Osteocyte (in vitro differentiated cells): ENCODE data around the gene DGKZ. TPM values are rescaled to one million over a fixed set of nuclear protein-coding genes. Genes with fewer than 3 reads are reported as not detected.

Experiments
- DNase-seq: peaks from one replicate; pipeline ENCODE4 v3.0.0; 2021; ENCODE audit warnings: mixed read lengths; ENCODE audit not compliant: unreplicated experiment; ENCODE audit errors: extremely low spot score
- H3K27ac Mint-ChIP-seq: one replicate; pipeline ENCODE4 v1.8.0; 2021; ENCODE audit warnings: mild to moderate bottlenecking, mixed read lengths; ENCODE audit not compliant: unreplicated experiment
- H3K27me3 Mint-ChIP-seq: one replicate; pipeline ENCODE4 v1.8.0; 2021; ENCODE audit warnings: mixed read lengths; ENCODE audit not compliant: unreplicated experiment
- H3K36me3 Mint-ChIP-seq: one replicate; pipeline ENCODE4 v1.8.0; 2021; ENCODE audit warnings: mixed read lengths; ENCODE audit not compliant: unreplicated experiment
- H3K4me1 Mint-ChIP-seq: one replicate; pipeline ENCODE4 v1.8.0; 2021; ENCODE audit warnings: mixed read lengths; ENCODE audit not compliant: unreplicated experiment
- H3K4me3 Mint-ChIP-seq: one replicate; pipeline ENCODE4 v1.8.0; 2021; ENCODE audit warnings: mild to moderate bottlenecking, moderate library complexity, mixed read lengths; ENCODE audit not compliant: unreplicated experiment
- H3K9me3 Mint-ChIP-seq: one replicate; pipeline ENCODE4 v1.8.0; 2021; ENCODE audit warnings: mixed read lengths; ENCODE audit not compliant: unreplicated experiment
- total RNA-seq: library from RNA; stranded (reverse); gene quantifications from 2 replicates; pipeline ENCODE4 v1.2.1, GENCODE V29; 2021
- TF ChIP-seq, protein P1 (sequence below): fragments of 200-600 bp; sonication (generic); IDR thresholded peaks from 2 replicates; pipeline ENCODE4 v1.5.0; 2021; ENCODE audit warnings: antibody characterized with exemption, mild to moderate bottlenecking, moderate library complexity

DGKZ gene
- total RNA-seq, 1 donor from 2014 or later, result 49.9 TPM

DNA sequence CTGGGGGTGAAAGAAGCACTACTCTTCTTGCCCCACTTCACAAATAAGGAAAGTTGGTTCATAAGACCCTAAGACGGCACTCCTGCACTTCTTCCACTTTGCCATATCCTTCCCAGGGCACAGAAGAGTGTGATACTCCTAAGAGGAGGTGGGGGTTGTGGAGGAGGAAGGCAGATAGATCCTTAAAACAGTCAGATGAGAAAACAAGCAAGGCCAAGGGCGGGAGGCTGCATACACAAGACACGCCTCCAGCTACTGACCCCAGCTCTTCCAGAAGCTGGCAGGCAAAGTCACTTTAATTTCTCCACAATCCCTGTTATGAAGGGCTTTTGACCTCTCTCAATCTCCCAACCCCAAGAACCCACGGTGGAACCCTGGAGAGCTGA lies 46.0 kb downstream of the DGKZ start:
- Mint-ChIP-seq H3K4me3 (peak overlapping the region; percentile 81), H3K27ac (no peak overlapping the region), H3K36me3 (peaks cover 9% of the 10 kb centered on the region), H3K9me3 (no peaks in the 10 kb centered on the region), H3K27me3 (peaks cover 19% of the 10 kb centered on the region), H3K4me1 (peaks cover 25% of the 10 kb centered on the region)
- DNase-seq, result no peak
- TF ChIP-seq, protein P1, sequence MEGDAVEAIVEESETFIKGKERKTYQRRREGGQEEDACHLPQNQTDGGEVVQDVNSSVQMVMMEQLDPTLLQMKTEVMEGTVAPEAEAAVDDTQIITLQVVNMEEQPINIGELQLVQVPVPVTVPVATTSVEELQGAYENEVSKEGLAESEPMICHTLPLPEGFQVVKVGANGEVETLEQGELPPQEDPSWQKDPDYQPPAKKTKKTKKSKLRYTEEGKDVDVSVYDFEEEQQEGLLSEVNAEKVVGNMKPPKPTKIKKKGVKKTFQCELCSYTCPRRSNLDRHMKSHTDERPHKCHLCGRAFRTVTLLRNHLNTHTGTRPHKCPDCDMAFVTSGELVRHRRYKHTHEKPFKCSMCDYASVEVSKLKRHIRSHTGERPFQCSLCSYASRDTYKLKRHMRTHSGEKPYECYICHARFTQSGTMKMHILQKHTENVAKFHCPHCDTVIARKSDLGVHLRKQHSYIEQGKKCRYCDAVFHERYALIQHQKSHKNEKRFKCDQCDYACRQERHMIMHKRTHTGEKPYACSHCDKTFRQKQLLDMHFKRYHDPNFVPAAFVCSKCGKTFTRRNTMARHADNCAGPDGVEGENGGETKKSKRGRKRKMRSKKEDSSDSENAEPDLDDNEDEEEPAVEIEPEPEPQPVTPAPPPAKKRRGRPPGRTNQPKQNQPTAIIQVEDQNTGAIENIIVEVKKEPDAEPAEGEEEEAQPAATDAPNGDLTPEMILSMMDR, result no peak

DNA sequence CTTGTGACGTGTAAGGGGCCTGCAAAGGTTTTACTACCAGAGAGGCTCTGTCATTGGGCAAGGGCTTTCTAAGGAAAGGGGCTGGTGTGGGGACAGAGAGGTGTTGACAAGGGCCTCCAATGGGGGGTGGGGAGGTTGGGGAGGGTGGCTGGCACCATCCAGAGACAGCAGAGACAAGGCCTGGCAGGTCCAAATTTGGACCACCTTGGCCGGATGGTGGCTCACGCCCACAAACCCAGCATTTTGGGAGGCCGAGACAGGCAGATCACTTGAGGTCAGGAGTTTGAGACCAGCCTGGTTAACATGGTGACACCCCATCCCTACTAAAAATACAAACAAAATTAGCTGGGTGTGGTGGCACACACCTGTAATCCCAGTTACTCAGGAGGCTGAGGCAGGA lies 46.5 kb downstream of the DGKZ start:
- H3K36me3 Mint-ChIP-seq, result peaks cover 9% of the 10 kb centered on the region
- no peak overlapping the region for H3K27ac Mint-ChIP-seq
- H3K4me1 Mint-ChIP-seq, result peaks cover 25% of the 10 kb centered on the region
- no peak for DNase-seq
- TF ChIP-seq, protein P1, result no peak
- H3K4me3 Mint-ChIP-seq, result no peak overlapping the region
- H3K9me3 Mint-ChIP-seq, result no peaks in the 10 kb centered on the region
- H3K27me3 Mint-ChIP-seq, result peaks cover 15% of the 10 kb centered on the region

DNA sequence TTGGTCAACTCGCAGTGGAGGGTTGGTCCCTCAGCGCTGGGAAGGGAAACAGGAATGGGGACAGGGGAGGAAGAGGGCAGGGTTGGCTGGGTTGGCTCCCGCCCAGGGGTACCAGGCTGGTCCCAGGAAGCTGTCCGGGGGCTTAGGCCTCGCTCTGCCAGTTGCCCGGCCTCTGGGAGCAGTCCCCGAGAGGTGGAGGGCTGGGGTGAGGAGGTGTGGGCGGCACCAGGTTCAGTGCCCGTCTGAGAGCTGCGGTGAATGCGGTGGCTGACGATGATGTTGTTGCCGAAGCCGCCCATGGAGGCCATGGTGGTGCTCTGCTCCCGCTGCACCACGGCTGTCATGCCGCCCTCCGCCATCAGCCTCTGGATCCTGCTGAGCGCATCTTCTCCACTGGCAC lies 50.3 kb downstream of the DGKZ start:
- H3K36me3 Mint-ChIP-seq, result peaks cover 10% of the 10 kb centered on the region
- no peak for DNase-seq
- no peak overlapping the region for H3K27ac Mint-ChIP-seq
- H3K9me3 Mint-ChIP-seq, result no peaks in the 10 kb centered on the region
- H3K4me3 Mint-ChIP-seq, result no peak overlapping the region
- H3K4me1 Mint-ChIP-seq, result peaks cover 10% of the 10 kb centered on the region
- TF ChIP-seq, protein P1, result no peak
- H3K27me3 Mint-ChIP-seq, result no peaks in the 10 kb centered on the region

DNA sequence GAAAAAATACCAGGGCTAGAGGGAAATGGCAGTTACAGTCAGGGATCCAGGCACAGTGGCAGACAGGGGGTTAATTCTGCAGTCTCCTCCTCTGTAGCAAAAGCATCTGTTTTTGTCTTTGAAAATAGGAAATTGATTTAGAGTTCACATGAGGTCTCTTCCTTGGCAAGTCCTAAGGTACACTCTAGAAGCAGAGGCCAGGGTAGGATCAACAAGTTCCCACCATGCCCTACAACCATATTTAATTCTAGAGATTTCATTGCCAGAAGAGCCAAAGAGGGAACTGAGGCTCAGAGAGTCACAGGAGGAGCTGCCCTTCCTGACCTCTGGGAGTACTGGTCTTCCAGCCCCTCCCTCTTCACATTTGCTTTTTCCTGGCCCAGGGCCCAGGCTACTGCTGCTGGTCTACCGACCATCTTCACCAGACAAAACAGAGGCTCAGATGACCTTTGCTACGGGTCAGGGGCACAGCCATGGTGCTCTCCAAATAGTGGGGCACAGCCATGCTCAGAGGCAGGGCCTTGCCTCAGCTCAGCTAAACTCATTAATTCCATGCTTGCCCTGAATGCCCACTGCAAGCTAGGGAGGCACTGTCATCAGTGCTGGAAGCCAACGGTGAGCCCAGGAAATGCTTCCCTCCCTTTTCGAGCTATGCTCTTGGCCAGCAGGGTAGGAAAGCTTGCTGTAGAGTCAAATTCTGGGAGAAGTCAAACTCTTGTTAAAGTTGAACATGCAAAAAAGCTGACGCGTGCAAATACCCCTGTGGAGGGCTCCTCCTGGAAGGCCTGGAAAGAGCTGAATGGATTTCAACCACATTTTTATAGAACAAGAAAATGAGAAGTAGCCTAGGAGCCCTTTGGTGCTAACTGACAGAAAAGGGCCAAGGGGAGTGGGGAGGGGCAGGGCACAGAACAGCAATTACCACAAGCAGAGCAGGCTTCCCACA lies 56.0 kb downstream of the DGKZ start:
- no peaks in the 10 kb centered on the region for H3K9me3 Mint-ChIP-seq
- H3K4me3 Mint-ChIP-seq, result no peak overlapping the region
- DNase-seq, result no peak
- TF ChIP-seq, protein P1, result no peak
- H3K27ac Mint-ChIP-seq, result no peak overlapping the region
- no peaks in the 10 kb centered on the region for H3K27me3 Mint-ChIP-seq
- peaks cover 6% of the 10 kb centered on the region for H3K4me1 Mint-ChIP-seq
- H3K36me3 Mint-ChIP-seq, result peaks cover 23% of the 10 kb centered on the region

DNA sequence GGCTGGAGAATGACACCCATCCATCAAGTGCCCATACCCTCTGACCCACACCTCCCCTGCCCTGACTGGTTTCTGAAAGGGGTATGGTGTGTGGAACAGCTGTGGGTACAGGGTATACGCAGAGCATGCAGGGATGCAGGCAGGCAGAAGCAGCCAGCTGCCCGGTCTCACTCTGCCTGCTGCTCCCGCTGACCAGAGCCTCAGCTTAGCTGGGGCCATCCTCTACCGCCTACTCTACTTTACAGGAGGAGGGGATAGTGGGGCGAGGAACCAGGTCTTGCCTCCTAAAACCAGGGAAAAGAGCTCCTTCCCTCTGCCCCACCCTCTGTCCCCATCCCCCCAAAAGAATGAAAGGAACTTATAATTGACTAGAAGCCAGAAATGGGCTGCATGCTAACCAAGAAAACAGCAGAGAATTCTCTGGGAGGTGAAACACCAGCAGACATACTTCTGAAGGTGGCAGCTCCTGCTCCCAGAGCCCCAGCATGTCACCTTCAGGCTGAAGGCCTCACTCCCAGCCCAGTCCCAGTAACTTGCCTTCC lies 57.3 kb downstream of the DGKZ start:
- H3K27me3 Mint-ChIP-seq, result no peaks in the 10 kb centered on the region
- TF ChIP-seq, protein P1, result no peak
- DNase-seq, result no peak
- H3K9me3 Mint-ChIP-seq, result no peaks in the 10 kb centered on the region
- H3K27ac Mint-ChIP-seq, result no peak overlapping the region
- no peak overlapping the region for H3K4me3 Mint-ChIP-seq
- H3K4me1 Mint-ChIP-seq, result peaks cover 6% of the 10 kb centered on the region
- H3K36me3 Mint-ChIP-seq, result peaks cover 25% of the 10 kb centered on the region
